OCI-LY1 (cell line): Measurements from ENCODE around the gene FABP1.

Source experiments
- H2AFZ ChIP-seq: fragments of 200-600 bp; sonication (generic), shearing (Covaris generic); 2 replicates; pipeline ENCODE4 v1.6.0; 2014; ENCODE audit warnings: antibody characterized with exemption, mild to moderate bottlenecking, low read length
- H3F3A ChIP-seq: fragments of 200-600 bp; sonication (generic), shearing (Covaris generic); 2 replicates; pipeline ENCODE4 v1.6.0; 2014; ENCODE audit warnings: mild to moderate bottlenecking, antibody characterized with exemption, low read length, moderate library complexity; ENCODE audit not compliant: insufficient read depth
- H3K27ac ChIP-seq: fragments of 200-600 bp; sonication (generic); 2 replicates; pipeline ENCODE4 v1.5.1; 2014; ENCODE audit warnings: low read length, mixed run types, mild to moderate bottlenecking, low read depth; ENCODE audit not compliant: poor library complexity, severe bottlenecking
- H3K27me3 ChIP-seq: fragments of 200-600 bp; sonication (generic); 2 replicates; pipeline ENCODE4 v1.6.0; 2014; ENCODE audit warnings: antibody characterized with exemption, mild to moderate bottlenecking, low read length, moderate library complexity; ENCODE audit not compliant: insufficient read depth
- H3K36me3 ChIP-seq: fragments of 200-600 bp; sonication (generic); 2 replicates; pipeline ENCODE4 v1.6.1; 2014; ENCODE audit warnings: mild to moderate bottlenecking, antibody characterized with exemption, low read length, moderate library complexity, mixed read lengths; ENCODE audit not compliant: insufficient read depth
- H3K4me1 ChIP-seq: fragments of 200-600 bp; sonication (generic); 2 replicates; pipeline ENCODE4 v1.5.1; 2014; ENCODE audit warnings: mild to moderate bottlenecking, low read length, moderate library complexity; ENCODE audit not compliant: insufficient read depth, severe bottlenecking
- H3K4me2 ChIP-seq: fragments of 200-600 bp; sonication (generic), shearing (Covaris generic); 2 replicates; pipeline ENCODE4 v1.6.1; 2014; ENCODE audit warnings: low read length
- H3K4me3 ChIP-seq: fragments of 200-600 bp; sonication (generic); 2 replicates; pipeline ENCODE4 v1.5.1; 2014; ENCODE audit warnings: low read length, low read depth, mild to moderate bottlenecking, mixed read lengths; ENCODE audit not compliant: poor library complexity, severe bottlenecking
- H3K79me2 ChIP-seq: fragments of 200-600 bp; shearing (Covaris generic); 2 replicates; pipeline ENCODE4 v1.6.1; 2016; ENCODE audit warnings: mixed run types, low read length, mixed read lengths; ENCODE audit not compliant: insufficient read depth
- H3K9ac ChIP-seq: fragments of 200-600 bp; sonication (generic), shearing (Covaris generic); 2 replicates; pipeline ENCODE4 v1.6.1; 2014; ENCODE audit warnings: mild to moderate bottlenecking, low read length, mixed read lengths
- H3K9me2 ChIP-seq: fragments of 200-600 bp; sonication (generic), shearing (Covaris generic); 2 replicates; pipeline ENCODE4 v1.6.1; 2014; ENCODE audit warnings: low read depth, mild to moderate bottlenecking, low read length, mixed read lengths
- H3K9me3 ChIP-seq: fragments of 200-600 bp; shearing (Covaris generic); 2 replicates; pipeline ENCODE4 v1.6.1; 2014; ENCODE audit warnings: low read length, mixed read lengths
- H4K20me1 ChIP-seq: fragments of 200-600 bp; sonication (generic), shearing (Covaris generic); 2 replicates; pipeline ENCODE4 v1.6.0; 2016; ENCODE audit warnings: mild to moderate bottlenecking, low read length; ENCODE audit not compliant: insufficient read depth
- EZH2 ChIP-seq: fragments of 200-600 bp; sonication (generic), shearing (Covaris generic); IDR thresholded peaks from 2 replicates; pipeline ENCODE4 v1.8.0; 2017; ENCODE audit warnings: borderline replicate concordance, mixed run types, mild to moderate bottlenecking, antibody characterized with exemption, low read length, moderate library complexity, mixed read lengths
- TF ChIP-seq, protein P1 (sequence below): fragments of 200-600 bp; sonication (generic), shearing (Covaris generic); IDR thresholded peaks from 2 replicates; pipeline ENCODE4 v1.5.1; 2017; ENCODE audit warnings: mild to moderate bottlenecking, antibody characterized with exemption, low read length, moderate library complexity, mixed read lengths

The FABP1 gene

DNA sequence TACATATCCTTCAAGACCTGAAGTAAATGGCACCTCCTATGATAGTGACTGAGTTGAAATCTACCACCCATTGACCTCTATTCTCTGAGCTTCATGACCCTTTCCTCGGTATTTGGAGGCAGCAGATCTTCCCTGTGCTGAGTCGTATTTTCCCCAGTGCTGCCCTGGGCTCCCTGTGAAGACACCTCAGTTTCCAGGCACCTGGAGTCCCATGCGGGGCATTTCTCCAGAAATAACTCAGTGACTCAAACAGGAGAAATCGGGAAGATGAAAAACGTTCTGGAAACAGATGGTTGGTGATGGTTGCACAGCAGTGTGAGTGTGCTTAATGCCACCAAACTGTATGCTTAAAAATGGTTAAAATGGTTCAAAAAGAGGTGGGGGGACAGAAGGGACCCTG lies 42.3 kb downstream of the FABP1 start:
- Histone ChIP-seq H4K20me1 (no peaks in the 10 kb centered on the region), H3K4me3 (no peak overlapping the region), H3F3A (no peaks in the 10 kb centered on the region), H2AFZ (no peak overlapping the region), H3K9me3 (no peaks in the 10 kb centered on the region), H3K9me2 (no peaks in the 10 kb centered on the region), H3K27me3 (no peaks in the 10 kb centered on the region), H3K79me2 (no peaks in the 10 kb centered on the region), H3K36me3 (no peaks in the 10 kb centered on the region), H3K27ac (no peak overlapping the region), H3K4me2 (no peak overlapping the region), H3K9ac (no peak overlapping the region), H3K4me1 (no peaks in the 10 kb centered on the region)
- TF ChIP-seq EZH2 = no peak
- TF ChIP-seq, protein P1, sequence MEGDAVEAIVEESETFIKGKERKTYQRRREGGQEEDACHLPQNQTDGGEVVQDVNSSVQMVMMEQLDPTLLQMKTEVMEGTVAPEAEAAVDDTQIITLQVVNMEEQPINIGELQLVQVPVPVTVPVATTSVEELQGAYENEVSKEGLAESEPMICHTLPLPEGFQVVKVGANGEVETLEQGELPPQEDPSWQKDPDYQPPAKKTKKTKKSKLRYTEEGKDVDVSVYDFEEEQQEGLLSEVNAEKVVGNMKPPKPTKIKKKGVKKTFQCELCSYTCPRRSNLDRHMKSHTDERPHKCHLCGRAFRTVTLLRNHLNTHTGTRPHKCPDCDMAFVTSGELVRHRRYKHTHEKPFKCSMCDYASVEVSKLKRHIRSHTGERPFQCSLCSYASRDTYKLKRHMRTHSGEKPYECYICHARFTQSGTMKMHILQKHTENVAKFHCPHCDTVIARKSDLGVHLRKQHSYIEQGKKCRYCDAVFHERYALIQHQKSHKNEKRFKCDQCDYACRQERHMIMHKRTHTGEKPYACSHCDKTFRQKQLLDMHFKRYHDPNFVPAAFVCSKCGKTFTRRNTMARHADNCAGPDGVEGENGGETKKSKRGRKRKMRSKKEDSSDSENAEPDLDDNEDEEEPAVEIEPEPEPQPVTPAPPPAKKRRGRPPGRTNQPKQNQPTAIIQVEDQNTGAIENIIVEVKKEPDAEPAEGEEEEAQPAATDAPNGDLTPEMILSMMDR = no peak

DNA sequence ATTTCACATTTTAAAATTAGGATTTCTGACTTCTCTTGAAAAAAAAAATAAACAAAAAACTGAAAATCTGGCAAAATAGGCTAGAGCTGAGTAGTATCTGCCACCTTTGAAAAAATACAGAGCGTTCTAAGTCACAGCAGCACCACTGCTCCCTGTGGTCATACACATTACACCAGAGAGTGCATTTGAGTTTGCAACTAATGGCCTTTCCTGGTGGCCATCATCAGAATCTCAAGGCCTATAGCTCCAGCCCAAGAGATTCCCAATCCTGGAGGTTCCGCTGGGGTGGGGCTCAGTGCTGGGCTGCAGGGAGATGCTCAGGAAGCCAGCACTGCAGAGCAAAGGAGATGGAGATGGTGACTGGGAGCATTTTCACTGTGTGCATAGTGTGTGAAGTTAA lies 42.8 kb downstream of the FABP1 start:
- no peak overlapping the region for H3K4me3 ChIP-seq
- no peaks in the 10 kb centered on the region for H4K20me1 ChIP-seq
- no peaks in the 10 kb centered on the region for H3F3A ChIP-seq
- no peaks in the 10 kb centered on the region for H3K36me3 ChIP-seq
- no peaks in the 10 kb centered on the region for H3K79me2 ChIP-seq
- no peaks in the 10 kb centered on the region for H3K9me3 ChIP-seq
- no peaks in the 10 kb centered on the region for H3K9me2 ChIP-seq
- no peak overlapping the region for H3K27ac ChIP-seq
- no peak overlapping the region for H3K4me2 ChIP-seq
- no peak overlapping the region for H2AFZ ChIP-seq
- no peaks in the 10 kb centered on the region for H3K4me1 ChIP-seq
- TF ChIP-seq, protein P1 = no peak
- no peak for TF ChIP-seq EZH2
- H3K27me3 ChIP-seq = no peaks in the 10 kb centered on the region
- no peak overlapping the region for H3K9ac ChIP-seq

DNA sequence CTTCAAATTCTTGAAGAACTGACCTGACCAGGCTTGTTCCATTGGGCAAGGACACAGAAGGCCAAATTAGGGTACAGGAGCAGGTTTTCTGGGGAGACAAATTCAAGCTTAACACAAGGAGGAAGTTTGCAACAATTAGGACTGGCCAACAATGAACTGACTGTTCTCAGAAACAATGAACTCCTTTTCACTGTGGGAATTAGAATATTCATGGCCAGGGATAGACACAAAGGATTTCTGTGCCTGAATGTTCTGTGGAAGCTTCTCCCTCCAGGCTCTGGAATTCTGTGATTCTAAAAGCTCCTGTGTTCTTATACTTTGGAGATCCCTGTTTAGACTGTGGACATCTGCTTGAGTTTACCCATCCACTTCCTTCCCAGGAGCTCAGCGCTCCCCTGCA lies 45.1 kb downstream of the FABP1 start:
- no peak overlapping the region for H3K4me2 ChIP-seq
- H3K27me3 ChIP-seq = no peaks in the 10 kb centered on the region
- no peak overlapping the region for H3K27ac ChIP-seq
- no peaks in the 10 kb centered on the region for H3K9me2 ChIP-seq
- H3K9ac ChIP-seq = no peak overlapping the region
- no peaks in the 10 kb centered on the region for H3K4me1 ChIP-seq
- H3K79me2 ChIP-seq = no peaks in the 10 kb centered on the region
- no peaks in the 10 kb centered on the region for H4K20me1 ChIP-seq
- no peaks in the 10 kb centered on the region for H3K9me3 ChIP-seq
- no peaks in the 10 kb centered on the region for H3F3A ChIP-seq
- H3K36me3 ChIP-seq = no peaks in the 10 kb centered on the region
- H2AFZ ChIP-seq = no peak overlapping the region
- TF ChIP-seq EZH2 = no peak
- TF ChIP-seq, protein P1 = no peak
- no peak overlapping the region for H3K4me3 ChIP-seq
